LHCN-M2 (cell line): ENCODE measurements around the gene ARHGEF16. TPM values are rescaled to one million over a fixed set of nuclear protein-coding genes. Genes with fewer than 3 reads are reported as not detected.

Experiments
- DNase-seq: peaks from one replicate; pipeline ENCODE4 v3.0.0-alpha.2; 2012; ENCODE audit warnings: low read depth
- total RNA-seq: library from RNA; depleted of rRNA; stranded (reverse); fragments of >200 nt; gene quantifications from 2 replicates; pipeline ENCODE4 v1.2.3, GENCODE V29; 2014

The ARHGEF16 gene
- total RNA-seq, 1 experiment from 2014 or later = not detected

DNA sequence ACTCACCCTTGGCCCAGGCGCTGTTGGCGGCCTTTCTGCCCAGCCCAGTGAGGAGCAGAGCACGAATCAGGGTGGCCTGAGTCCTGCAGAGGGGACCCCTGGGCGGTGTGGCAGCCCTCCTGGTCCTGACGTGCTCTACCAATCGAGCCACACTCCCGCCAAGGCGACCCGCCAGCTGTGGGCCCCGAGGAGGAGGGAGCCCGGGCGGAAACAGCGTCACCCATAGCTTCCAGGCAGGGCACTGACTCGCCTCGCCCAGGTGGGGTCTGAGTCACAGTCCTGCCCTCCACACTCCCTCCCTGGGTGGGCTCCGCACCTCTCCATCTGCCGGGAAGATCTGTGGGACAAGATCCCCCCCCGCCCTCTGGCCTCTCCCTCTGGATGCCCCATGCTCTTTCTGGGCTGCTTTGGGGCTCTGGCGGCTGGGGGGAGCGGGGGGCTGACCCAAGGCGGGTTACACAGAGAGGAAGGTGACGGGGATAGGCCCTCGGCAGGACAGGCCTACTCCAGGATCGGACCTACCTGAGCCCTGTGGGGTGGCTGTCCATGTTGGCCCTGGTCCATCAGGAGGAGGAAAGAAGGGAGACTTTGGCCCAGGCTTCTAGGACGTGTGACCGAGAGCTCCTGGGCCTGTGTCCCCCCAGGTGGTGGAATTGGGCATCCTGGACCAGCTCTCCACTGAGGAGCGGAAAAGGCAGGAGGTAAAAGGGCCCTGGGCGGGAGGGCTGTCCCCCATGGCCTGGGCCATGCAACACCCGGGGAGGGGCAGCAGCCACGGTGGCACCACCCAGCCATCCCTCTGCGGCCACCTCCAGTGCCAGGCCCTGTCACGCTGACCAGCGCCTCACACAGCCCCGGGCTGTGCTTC, 14.0 kb downstream of the ARHGEF16 start:
- DNase-seq = no peak

DNA sequence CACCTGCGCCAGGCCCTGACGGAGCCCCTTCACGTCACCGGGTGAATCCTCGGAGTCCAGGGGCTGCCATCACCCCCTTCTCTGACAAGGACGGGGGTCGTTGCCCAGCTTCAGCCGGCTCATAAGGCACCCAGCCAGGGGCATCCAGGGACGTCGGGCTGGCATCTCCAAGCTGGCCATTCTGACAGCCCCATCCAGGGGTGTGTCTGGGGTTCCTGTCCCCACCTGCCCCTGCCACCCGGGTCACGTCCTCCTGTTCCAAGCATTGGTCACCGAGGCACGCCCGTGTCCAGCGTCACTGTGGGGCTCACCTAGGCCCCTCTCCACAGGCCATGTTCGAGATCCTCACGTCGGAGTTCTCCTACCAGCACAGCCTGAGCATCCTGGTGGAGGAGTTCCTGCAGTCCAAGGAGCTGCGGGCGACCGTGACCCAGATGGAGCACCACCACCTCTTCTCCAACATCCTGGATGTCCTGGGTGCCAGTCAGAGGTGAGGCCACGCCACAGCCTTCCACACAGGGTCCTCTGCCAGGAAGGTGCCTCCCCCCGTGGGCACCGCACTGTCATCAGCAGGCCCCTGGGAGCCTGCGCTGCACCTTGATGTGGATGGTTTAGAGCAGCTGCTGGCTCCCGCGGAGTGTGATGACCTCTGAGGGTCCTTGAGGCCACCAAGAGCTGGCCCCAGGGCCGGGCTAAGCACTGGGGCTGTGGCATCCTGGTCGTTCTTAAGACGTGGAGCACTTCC, 14.8 kb downstream of the ARHGEF16 start:
- DNase-seq = no peak

DNA sequence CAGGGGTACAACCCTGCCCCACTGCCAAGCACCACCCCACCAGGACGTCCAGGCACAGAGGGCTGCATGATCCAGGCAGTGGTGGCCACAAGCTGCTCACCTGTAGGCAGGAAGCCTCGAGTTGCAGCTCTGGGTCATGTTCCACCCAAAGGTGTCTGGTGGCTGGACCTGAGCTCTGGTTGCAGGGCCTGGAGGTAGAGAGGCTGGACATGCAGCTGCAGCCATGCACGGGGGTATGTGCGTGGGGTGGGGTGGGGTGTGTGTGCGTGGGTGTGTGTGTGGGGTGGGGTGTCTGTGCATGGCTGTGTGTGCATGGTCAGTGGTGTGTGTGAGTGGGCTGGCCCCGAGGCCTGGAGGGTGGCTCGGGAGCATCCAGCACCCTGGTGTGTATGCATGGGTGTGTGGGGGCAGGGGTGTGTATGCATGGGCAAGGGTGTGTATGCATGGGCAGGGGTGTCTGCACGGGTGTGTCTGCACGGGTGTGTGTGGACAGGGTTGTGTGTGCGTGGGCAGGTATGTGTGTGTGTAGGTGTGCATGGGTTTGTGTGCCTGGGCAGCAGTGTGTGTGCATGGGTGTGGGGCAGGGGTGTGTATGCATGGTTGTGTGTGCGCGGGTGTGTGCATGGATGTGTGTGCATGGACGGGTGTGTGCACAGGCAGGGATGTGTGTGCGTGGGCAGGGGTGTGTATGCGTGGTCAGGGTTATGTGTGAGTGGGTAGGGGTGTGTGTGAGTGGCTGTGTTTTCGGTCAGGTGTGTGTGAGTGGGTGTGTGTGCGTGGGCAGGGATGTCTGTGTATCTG, 15.6 kb downstream of the ARHGEF16 start:
- DNase-seq = no peak

DNA sequence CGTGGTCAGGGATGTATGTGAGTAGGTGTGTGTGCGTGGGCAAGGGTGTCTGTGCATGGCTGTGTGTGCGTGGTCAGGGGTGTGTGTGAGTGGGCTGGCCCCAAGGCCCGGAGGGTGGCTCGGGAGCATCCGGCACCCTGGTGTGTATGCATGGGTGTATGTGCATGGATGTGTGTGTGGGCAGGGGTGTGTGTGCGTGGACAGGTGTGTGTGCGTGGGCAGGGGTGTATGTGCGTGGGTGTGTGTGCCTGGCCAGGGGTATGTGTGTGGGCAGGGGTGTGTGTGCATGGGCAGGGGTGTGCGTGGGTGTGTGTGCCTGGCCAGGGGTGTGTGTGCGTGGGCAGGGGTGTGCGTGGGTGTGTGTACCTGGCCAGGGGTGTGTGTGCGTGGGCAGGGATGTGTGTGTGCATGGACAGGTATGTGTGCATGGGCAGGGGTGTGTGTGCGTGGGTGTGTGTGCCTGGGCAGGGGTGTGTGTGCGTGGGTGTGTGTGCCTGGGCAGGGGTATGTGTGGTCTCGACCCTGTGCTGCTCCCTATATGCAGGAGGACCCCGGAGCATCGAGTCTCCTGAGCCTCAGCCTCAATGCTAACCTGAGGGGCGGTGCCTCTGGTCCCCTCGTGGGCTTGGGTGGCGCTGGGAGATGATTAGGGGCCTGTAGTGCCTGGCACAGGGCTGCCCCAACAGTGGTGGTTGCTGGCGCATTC, 16.3 kb downstream of the ARHGEF16 start:
- DNase-seq = no peak

DNA sequence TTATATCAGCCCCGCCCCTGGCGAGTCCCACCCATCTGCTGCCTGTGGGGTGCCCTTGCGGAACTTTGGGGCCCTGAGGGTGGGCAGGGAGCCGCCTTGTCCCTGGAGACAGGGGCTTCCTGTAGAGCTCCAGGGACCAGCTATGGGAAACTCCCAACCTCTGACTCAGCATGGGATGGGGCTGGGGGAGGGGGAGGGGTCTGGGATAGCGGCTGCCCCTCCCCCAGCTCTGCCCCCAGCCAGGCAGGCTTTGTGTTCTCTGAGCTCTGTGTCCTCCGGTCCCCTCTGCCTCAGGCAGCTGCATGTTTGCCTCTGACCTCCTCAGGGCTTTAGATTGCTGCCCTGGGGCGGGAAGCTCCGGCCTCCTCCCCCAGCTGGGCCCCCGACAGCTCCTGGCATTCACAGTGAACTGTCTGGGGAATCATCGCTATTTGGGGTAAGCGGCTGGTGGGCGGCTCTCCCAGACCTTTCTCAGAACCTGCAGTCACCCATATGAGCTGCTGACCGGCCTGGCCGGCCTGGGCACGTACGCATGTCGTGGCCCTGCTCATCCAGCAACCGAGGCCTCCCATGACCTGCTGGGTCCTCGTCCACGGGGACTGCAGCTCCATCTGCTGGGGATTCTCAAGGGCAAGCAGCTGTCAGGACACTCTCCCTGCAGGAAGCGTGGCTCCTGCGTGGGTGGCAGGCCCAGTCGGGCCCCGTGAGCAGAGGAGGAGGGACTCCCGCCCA, 17.1 kb downstream of the ARHGEF16 start:
- DNase-seq = no peak

DNA sequence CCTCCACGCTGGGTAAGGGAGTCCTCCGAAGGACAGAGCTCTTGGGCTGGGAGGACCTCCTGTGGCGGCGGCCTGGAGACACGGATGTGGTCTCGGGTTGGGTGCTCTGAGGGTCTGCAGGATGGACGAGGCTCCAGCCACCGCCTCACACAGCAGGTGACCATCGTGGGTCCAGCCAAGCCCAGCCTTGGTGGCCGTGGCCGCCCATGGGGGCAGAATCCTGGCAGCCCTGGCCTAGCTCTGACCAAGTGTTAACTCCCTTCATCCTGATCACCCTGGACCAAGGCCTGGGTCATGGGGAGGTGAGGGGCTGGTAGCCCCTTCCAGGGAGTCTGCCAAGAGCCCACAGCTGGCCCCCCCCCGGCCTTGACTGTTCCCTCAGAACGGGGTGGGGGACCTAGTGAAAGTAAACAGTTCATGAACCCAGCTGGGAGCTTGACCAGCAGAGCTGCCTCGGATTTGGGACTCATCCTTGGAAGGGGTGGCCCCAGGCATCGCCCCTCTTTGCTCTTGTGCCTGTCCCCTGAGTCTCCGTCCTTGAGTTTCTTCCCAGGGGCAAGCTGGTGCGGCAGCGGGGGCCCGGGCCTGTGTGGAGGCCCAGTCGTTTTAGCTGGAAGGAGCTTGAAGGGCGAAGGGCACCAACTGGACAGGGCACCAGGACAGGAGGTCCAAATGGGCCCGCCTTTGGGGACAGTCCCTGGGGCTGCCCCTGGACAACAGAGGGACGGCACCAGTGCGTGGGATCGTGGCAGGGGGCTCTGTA, 17.8 kb downstream of the ARHGEF16 start:
- no peak for DNase-seq

DNA sequence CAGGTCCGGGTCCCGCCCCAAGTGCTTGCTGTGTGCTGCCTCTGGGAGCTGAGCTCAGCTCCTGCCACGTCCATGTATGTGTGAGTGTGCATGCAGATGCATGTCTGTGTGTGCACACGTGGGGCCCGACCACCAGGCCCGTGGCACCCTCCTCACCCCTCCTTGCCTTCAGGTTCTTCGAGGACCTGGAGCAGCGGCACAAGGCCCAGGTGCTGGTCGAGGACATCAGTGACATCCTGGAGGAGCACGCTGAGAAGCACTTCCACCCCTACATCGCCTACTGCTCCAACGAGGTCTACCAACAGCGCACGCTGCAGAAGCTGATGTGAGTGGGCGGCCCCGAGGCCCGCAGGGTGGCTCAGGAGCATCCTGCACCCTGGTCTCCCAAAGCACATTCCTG, 18.4 kb downstream of the ARHGEF16 start:
- no peak for DNase-seq

DNA sequence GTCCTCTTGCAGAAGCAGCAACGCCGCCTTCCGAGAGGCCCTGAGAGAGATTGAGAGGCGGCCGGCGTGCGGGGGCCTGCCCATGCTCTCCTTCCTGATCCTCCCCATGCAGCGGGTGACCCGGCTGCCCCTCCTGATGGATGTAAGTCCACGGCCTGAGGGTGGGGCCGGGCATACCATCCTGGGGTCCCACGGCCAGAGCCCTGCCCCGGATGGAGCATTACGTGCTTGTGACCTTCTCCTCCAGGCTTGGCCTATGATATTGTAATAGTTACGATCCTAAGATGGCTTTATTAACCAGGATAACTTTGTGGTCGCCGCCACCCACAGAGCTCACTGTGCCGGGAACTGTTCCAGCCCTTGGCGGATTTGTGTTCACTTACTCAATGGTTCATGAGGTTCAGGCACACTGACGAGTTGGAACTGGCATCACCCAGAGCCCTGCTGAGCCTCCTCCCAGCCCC, 18.9 kb downstream of the ARHGEF16 start:
- DNase-seq = peak; percentile 23

DNA sequence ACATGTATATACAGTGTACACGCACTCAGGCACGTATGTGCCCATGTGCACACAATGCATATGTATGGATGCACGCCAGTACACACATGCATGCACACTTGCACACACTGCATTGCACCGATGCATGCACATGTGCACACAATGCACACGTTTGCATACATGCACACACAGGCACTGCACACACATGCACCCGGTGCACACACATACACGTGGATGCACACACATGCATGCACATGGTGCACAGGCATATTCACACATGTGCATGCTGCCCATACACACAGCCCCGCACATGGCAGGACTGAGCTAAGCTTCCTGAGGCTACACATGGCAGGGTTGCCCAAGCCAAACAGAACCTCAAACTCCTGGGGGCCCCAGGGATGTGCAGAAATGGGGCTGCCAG, 19.6 kb downstream of the ARHGEF16 start:
- DNase-seq = no peak

DNA sequence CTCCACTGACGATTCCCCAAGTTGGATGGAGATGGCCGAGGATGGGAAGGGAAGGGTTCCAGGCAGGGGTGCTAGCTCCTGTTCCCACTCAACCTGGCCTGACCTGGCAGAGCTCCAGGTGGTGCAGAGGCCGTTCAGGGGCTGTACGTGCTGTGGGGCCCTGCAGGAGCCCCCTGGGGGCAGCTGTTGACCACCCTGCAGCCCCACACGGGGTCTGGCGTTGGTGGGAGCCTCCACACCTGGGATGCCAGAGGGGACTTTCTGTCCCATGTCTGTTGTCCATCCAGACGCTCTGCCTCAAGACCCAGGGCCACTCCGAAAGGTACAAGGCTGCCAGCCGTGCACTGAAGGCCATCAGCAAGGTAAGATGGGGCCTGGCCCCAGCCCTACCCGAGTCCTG, 20.0 kb downstream of the ARHGEF16 start:
- DNase-seq = no peak

DNA sequence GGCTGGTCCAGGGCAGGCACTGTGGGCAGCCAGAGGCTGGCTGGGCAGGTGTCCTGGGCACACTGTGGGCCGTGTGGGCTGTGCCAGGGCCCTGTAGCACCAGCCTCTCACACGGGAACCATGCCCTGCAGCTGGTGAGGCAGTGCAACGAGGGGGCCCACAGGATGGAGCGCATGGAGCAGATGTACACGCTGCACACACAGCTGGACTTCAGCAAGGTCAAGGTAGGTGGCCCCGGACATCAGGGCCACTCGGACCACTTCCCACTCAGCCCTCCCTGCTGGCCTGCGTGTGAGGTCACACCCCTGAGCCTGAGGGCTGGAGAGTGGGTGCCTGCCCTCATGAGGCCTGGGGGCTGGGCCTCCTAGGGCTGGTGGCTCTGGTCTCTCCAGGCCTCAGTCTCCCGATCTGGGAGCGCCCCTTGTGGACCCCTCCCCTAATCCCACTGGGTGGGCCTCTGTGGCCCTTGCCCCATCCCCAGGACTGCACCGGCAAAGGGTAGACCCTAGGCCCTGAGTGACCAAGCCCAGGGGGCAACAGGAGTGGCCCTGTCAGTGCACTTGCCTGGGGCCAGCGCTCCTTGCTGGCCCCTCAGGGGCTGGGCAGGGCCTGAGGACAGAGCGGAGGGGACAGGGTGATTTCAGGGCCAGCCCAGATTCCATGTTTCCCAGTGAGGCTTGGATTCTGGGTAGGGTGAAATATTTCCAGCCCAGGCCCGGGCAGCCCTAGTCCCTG, 21.5 kb downstream of the ARHGEF16 start:
- DNase-seq = no peak

DNA sequence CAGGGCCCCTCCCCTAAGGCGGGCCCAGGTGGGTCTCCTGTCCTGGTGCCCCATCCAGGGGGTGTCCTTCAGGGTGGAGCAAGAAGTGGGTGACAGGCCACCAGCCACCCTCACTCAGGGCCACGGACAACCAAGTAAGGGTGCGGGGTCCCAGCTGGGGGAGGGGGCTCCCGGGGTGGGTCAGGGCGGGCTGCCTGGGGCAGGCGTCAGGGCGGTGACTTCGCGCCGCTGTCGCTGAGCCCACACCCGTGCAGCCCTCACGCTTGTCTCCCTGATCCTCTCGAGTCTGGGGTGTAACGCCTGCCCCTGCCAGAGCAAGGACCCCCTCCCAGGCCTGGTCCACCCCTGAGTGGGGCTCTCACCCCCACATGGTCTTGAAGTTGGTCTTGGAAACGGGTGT, 22.2 kb downstream of the ARHGEF16 start:
- no peak for DNase-seq

DNA sequence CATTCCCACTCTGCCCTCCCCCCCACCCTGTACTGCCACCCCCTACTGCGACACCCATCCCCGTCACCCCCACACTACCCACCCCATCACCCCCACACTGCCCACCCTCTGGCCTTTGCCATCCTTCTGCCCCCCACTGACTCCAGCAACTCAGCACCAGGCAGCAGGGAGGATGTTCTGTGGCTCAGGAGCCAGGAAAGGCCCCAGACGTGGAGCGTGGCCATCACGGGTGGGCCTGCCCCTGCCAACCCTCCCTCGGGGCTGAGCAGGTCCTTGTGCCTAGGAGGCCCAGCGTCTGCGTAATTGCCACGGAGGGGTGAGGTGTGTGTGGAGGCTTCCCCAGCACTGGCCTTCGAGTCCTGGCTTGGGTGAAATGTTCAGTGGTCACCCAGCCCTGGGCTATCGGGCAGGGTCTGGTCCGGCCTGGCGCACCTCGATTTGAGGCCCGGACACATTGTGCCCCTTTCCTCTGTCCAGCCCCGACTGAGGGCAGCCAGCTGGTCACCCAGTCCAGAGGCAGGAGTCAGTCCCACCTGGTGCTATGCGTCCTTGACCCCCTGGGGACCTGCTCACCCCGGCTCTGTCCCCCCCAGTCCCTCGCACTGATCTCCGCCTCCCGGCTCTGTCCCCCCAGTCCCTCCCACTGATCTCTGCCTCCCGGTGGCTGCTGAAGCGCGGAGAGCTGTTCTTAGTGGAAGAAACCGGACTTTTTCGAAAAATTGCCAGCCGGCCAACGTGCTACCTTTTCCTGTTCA, 23.0 kb downstream of the ARHGEF16 start:
- no peak for DNase-seq

DNA sequence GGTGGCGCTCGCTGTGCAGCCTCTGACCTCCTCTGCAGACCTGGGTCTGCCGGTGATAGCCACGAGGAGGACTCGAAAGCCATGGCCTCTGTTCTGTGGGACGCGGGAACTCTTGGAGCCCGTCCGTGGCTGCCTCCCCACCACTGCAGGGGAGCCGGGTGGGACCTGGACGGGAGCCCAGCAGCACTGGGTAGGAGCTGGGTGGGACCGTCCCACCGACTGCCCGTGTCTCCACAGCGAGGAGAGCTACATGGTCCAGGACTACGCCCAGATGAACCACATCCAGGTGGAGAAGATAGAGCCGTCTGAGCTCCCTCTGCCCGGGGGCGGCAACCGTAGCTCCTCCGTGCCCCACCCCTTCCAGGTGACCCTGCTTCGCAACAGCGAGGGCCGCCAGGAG, 23.7 kb downstream of the ARHGEF16 start:
- no peak for DNase-seq

DNA sequence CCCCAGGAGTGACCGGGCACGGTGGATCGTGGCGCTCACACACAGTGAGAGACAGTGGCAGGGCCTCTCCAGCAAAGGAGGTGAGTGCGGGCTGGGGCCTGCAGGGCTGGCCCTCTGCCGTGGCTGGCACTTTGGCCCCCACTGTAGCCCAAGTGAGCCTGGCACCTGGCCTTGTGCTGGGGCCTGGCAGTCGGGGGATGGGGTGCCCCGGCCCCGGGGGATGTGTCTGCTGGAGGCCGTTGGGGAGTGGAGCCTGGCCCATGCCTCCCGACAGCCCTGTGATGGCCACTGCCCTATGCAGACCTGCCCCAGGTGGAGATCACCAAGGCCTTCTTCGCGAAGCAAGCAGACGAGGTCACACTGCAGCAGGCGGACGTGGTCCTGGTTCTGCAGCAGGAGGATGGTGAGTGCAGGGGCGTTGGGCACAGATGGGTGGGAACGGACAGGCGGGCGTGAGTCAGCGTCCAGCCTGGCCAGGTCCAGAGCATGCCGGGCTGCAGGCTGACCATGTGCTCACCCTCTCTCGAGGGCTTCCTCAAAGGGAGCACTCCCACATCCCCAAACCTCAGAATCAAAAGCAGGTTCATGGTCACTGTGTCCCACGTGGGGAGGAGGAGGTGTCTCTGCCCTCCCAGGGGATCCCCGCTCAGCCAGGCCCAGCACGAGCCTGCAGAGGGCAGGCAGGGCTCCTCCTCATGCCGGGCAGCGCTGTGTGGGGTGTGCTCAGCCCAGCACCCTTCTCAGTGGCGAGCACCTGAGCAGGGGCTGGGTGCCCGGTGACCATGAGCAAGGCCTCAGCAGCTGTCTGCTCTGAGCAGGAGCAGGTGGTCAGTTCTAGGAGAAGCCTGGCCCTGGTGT, 25.3 kb downstream of the ARHGEF16 start:
- no peak for DNase-seq

DNA sequence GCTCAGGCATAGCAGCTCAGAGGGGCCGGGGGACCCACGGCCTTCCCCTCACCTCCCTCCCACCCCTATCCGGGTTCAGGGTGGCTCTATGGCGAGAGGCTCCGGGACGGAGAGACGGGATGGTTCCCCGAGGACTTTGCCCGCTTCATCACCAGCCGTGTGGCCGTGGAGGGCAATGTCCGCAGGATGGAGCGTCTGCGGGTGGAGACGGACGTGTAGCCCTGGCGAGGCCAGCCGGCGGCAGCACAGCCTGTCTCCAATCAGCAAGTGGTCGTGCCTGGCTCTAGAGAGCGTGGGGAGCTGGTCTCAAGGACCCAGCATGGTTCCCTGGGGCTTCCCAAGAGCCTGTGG, 25.9 kb downstream of the ARHGEF16 start:
- DNase-seq = no peak

DNA sequence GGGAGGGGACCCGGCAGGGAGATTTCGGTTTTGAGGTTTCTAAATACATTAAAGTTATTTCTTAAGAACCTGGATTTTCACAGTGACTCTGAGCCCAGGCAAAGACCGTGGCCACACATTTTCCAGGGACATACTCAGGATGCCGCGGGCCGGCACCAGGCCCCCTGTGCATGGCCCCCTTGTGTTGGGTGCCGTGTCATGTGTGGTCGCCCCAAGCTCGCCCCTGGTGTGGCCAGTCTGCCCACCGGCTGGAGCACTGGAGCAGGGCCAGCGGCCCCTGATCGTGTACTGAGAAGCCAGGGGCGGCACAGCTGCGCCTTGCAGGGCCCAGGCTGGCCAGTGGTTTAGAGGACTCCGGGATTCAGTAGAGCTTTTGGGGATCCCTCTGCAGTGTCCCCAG, 26.6 kb downstream of the ARHGEF16 start:
- DNase-seq = no peak
